ENCODE measurements around the gene MPHOSPH6. TPM values are rescaled to one million over a fixed set of nuclear protein-coding genes. Genes with fewer than 3 reads are reported as not detected.
"Not testable (repeated sequence)": the region's sequence is repeated elsewhere in the genome, so short reads cannot be mapped to it uniquely, and the experiment has no call there.

Gene MPHOSPH6
- total and polyA plus RNA-seq, 2 of the 13 experiments (the other 11 are each of a cell fraction or from before 2014, with no cell fraction given) = 28.4 to 76.4 TPM

DNA sequence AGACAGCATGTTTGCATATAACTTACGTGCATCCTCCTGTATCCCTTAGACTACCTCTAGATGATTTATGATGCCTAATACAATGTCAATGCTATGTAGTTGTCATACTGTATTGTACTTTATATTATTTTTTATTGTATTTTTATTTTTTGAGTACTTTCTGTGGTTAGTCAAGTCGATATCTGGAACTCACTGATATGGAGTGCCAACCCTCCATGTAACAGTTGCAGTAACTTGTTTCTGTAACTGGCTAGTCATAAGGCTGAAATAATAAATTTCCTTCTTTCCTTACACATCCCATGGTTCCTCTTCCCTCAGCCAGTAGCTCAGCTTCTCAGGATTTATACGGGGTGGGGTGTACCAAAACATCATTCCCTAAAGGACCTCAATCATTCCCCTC is 23.5 kb downstream of the MPHOSPH6 start (continued):
- TF ChIP-seq, protein P1, sequence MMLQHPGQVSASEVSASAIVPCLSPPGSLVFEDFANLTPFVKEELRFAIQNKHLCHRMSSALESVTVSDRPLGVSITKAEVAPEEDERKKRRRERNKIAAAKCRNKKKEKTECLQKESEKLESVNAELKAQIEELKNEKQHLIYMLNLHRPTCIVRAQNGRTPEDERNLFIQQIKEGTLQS (CRISPR knock-in tag; IDR thresholded peaks at IDR 0.05) = no peak
- TF ChIP-seq TCF12 (IDR thresholded peaks at IDR 0.05) (no peak), TCF12 (CRISPR knock-in tag; IDR thresholded peaks at IDR 0.05) (no peak), ZNF557 (CRISPR knock-in tag; IDR thresholded peaks at IDR 0.05) (no peak), TBX2 (CRISPR knock-in tag; IDR thresholded peaks at IDR 0.05; ENCODE audit: borderline replicate concordance) (no peak)
- TF ChIP-seq, protein P2, sequence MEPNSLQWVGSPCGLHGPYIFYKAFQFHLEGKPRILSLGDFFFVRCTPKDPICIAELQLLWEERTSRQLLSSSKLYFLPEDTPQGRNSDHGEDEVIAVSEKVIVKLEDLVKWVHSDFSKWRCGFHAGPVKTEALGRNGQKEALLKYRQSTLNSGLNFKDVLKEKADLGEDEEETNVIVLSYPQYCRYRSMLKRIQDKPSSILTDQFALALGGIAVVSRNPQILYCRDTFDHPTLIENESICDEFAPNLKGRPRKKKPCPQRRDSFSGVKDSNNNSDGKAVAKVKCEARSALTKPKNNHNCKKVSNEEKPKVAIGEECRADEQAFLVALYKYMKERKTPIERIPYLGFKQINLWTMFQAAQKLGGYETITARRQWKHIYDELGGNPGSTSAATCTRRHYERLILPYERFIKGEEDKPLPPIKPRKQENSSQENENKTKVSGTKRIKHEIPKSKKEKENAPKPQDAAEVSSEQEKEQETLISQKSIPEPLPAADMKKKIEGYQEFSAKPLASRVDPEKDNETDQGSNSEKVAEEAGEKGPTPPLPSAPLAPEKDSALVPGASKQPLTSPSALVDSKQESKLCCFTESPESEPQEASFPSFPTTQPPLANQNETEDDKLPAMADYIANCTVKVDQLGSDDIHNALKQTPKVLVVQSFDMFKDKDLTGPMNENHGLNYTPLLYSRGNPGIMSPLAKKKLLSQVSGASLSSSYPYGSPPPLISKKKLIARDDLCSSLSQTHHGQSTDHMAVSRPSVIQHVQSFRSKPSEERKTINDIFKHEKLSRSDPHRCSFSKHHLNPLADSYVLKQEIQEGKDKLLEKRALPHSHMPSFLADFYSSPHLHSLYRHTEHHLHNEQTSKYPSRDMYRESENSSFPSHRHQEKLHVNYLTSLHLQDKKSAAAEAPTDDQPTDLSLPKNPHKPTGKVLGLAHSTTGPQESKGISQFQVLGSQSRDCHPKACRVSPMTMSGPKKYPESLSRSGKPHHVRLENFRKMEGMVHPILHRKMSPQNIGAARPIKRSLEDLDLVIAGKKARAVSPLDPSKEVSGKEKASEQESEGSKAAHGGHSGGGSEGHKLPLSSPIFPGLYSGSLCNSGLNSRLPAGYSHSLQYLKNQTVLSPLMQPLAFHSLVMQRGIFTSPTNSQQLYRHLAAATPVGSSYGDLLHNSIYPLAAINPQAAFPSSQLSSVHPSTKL (CRISPR knock-in tag; IDR thresholded peaks at IDR 0.05) = no peak

DNA sequence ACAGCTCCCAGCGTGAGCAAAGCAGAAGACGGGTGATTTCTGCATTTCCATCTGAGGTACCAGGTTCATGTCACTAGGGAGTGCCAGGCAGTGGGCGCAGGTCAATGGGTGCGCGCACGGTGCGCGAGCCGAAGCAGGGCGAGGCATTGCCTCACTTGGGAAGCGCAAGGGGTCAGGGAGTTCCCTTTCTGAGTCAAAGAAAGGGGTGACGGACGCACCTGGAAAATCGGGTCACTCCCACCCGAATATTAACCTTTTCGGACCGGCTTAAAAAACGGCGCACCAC is 30.8 kb downstream of the MPHOSPH6 start:
- TF ChIP-seq, protein P3, sequence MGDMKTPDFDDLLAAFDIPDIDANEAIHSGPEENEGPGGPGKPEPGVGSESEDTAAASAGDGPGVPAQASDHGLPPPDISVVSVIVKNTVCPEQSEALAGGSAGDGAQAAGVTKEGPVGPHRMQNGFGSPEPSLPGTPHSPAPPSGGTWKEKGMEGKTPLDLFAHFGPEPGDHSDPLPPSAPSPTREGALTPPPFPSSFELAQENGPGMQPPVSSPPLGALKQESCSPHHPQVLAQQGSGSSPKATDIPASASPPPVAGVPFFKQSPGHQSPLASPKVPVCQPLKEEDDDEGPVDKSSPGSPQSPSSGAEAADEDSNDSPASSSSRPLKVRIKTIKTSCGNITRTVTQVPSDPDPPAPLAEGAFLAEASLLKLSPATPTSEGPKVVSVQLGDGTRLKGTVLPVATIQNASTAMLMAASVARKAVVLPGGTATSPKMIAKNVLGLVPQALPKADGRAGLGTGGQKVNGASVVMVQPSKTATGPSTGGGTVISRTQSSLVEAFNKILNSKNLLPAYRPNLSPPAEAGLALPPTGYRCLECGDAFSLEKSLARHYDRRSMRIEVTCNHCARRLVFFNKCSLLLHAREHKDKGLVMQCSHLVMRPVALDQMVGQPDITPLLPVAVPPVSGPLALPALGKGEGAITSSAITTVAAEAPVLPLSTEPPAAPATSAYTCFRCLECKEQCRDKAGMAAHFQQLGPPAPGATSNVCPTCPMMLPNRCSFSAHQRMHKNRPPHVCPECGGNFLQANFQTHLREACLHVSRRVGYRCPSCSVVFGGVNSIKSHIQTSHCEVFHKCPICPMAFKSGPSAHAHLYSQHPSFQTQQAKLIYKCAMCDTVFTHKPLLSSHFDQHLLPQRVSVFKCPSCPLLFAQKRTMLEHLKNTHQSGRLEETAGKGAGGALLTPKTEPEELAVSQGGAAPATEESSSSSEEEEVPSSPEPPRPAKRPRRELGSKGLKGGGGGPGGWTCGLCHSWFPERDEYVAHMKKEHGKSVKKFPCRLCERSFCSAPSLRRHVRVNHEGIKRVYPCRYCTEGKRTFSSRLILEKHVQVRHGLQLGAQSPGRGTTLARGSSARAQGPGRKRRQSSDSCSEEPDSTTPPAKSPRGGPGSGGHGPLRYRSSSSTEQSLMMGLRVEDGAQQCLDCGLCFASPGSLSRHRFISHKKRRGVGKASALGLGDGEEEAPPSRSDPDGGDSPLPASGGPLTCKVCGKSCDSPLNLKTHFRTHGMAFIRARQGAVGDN (CRISPR knock-in tag; IDR thresholded peaks at IDR 0.05) = peak; percentile 9; the same call in 1 of the 2 replicates
- H3K4me3 ChIP-seq (replicated peaks in 1 of 3; ENCODE audit: insufficient read depth in 1 of 3, low read depth in 2 of 3, low read length in 3 of 3); FAIRE-seq; DNase-seq (ENCODE audit: low spot score); CTCF ChIA-PET (ENCODE audit: low intra/inter-chr PET ratio, low total read pairs); H2AFZ ChIP-seq (ENCODE audit: low read length); H3K9me3 ChIP-seq (ENCODE audit: low read length); H4K20me1 ChIP-seq (ENCODE audit: insufficient read depth, low read length); H3K9ac ChIP-seq (ENCODE audit: insufficient read depth, low read depth, low read length); H3K36me3 ChIP-seq (replicated peaks in 1 of 2; ENCODE audit: control insufficient read depth in 1 of 2, insufficient read depth in 2 of 2, low read length in 2 of 2); H3K4me2 ChIP-seq (ENCODE audit: low read depth, low read length); POLR2A ChIA-PET; intact Hi-C loops (cut with micrococcal nuclease; ENCODE audit: unreplicated experiment); ATAC-seq; H3K27me3 ChIP-seq (ENCODE audit: control insufficient read depth in 1 of 2, insufficient read depth in 2 of 2, low read length in 2 of 2); H3K27ac ChIP-seq (ENCODE audit: extremely low read length, insufficient read depth, low read length); in situ Hi-C loops (cut with HindIII; ENCODE audit: extremely low pct_ligation_motif_present, low pct_unique_long_range_greater_than_20kb); BruUV-seq (replicated peaks); H3K79me2 ChIP-seq (ENCODE audit: insufficient read depth, low read length): not testable (repeated sequence)
- WGBS (ENCODE audit: low lambda C conversion rate) = 97% methylated on average over 19 of the region's 19 CpGs
- H3K4me1 ChIP-seq (ENCODE audit: insufficient read depth, low read length) = peaks cover 36% of the 10 kb centered on the region

Data from HepG2 (cell line).